Measurements from ENCODE around the gene KRT80. TPM values are rescaled to one million over a fixed set of nuclear protein-coding genes. Genes with fewer than 3 reads are reported as not detected.

Gene KRT80
- total and polyA plus RNA-seq, 2 of the 13 experiments (the other 11 are each of a cell fraction or from before 2014, with no cell fraction given), result 0.27 to 0.53 TPM

DNA sequence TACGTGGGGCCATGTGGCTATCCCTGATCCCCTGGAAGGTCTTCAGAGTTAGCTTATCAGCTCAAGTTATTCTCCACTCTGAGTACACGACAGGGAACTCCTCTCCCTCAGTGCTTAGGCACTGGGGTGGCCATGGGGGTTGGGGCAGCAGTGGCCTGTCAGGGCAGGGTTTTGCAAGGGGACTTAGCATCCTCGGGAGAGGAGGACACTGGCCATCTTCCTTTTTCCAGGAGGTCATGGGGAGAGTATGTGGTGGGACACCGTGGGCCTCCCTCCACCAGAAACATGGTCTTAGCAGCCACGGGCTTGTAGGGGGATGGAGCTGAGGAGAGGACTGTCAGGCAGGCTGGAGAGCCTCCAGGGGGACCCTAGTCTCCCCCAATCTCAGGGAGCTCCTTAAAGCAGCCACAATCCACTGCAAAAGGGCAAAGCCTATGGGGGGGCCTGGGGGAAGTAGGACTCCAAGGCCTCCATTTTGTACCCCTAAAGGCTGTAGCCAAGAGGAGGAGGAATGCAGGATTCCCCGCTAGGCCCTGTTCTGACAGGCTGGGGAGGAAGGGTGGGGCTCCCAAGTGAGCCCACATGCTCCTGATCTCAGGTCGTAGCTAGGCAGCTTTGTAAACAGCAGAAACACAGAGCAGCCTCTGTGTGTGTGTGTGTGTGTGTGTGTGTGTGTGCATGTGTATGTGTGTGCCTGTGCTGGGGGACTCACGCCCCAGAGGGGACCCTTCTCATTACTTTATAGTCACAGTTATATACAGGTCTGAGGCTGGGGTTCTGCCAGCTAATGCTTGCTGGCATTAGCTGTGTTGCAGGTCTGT lies 36.6 kb downstream of the KRT80 start:
- POLR2A ChIA-PET, result no interaction called here
- TF ChIP-seq ZNF20 (CRISPR knock-in tag; IDR thresholded peaks at IDR 0.05) (no peak), DMAP1 (CRISPR knock-in tag; IDR thresholded peaks at IDR 0.05) (no peak), MYC (CRISPR knock-in tag; IDR thresholded peaks at IDR 0.05; ENCODE audit: borderline replicate concordance) (no peak), JUND (CRISPR knock-in tag; IDR thresholded peaks at IDR 0.05) (no peak), AGO1 (IDR thresholded peaks at IDR 0.05; ENCODE audit: low read depth, low read length, poor library complexity, severe bottlenecking) (no peak), FOXO1 (CRISPR knock-in tag; IDR thresholded peaks at IDR 0.05) (no peak), ARNT2 (CRISPR knock-in tag; IDR thresholded peaks at IDR 0.05; ENCODE audit: low read depth) (no peak), ZNF44 (CRISPR knock-in tag; IDR thresholded peaks at IDR 0.05) (no peak), HMG20B (CRISPR knock-in tag; conservative IDR thresholded peaks at IDR 0.05) (no peak), HNRNPUL1 (IDR thresholded peaks at IDR 0.05; ENCODE audit: low read depth, low read length) (no peak), HNRNPLL (IDR thresholded peaks at IDR 0.05; ENCODE audit: low read depth, low read length, poor library complexity, severe bottlenecking) (no peak), ZNF235 (CRISPR knock-in tag; IDR thresholded peaks at IDR 0.05; ENCODE audit: borderline replicate concordance) (no peak)
- TF ChIP-seq, protein P1, sequence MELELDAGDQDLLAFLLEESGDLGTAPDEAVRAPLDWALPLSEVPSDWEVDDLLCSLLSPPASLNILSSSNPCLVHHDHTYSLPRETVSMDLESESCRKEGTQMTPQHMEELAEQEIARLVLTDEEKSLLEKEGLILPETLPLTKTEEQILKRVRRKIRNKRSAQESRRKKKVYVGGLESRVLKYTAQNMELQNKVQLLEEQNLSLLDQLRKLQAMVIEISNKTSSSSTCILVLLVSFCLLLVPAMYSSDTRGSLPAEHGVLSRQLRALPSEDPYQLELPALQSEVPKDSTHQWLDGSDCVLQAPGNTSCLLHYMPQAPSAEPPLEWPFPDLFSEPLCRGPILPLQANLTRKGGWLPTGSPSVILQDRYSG (CRISPR knock-in tag; IDR thresholded peaks at IDR 0.05), result no peak
- TF ChIP-seq, protein P2, sequence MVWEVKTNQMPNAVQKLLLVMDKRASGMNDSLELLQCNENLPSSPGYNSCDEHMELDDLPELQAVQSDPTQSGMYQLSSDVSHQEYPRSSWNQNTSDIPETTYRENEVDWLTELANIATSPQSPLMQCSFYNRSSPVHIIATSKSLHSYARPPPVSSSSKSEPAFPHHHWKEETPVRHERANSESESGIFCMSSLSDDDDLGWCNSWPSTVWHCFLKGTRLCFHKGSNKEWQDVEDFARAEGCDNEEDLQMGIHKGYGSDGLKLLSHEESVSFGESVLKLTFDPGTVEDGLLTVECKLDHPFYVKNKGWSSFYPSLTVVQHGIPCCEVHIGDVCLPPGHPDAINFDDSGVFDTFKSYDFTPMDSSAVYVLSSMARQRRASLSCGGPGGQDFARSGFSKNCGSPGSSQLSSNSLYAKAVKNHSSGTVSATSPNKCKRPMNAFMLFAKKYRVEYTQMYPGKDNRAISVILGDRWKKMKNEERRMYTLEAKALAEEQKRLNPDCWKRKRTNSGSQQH (CRISPR knock-in tag; IDR thresholded peaks at IDR 0.05; ENCODE audit: low read depth), result no peak
- TF ChIP-seq, protein P3, sequence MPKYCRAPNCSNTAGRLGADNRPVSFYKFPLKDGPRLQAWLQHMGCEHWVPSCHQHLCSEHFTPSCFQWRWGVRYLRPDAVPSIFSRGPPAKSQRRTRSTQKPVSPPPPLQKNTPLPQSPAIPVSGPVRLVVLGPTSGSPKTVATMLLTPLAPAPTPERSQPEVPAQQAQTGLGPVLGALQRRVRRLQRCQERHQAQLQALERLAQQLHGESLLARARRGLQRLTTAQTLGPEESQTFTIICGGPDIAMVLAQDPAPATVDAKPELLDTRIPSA (CRISPR knock-in tag; IDR thresholded peaks at IDR 0.05; ENCODE audit: borderline replicate concordance), result no peak
- intact Hi-C loops (cut with micrococcal nuclease; ENCODE audit: unreplicated experiment), result no loop called here
- Histone ChIP-seq H3K4me1 (ENCODE audit: insufficient read depth, low read length) (no peaks in the 10 kb centered on the region), H3K4me3 (replicated peaks in 1 of 3; ENCODE audit: insufficient read depth in 1 of 3, low read depth in 2 of 3, low read length in 3 of 3) (no peak overlapping the region), H3K36me3 (replicated peaks in 1 of 2; ENCODE audit: control insufficient read depth in 1 of 2, insufficient read depth in 2 of 2, low read length in 2 of 2) (no peaks in the 10 kb centered on the region), H3K79me2 (ENCODE audit: insufficient read depth, low read length) (no peaks in the 10 kb centered on the region), H3K27me3 (ENCODE audit: control insufficient read depth in 1 of 2, insufficient read depth in 2 of 2, low read length in 2 of 2) (no peaks in the 10 kb centered on the region), H3K9me3 (ENCODE audit: low read length) (no peaks in the 10 kb centered on the region), H3K27ac (ENCODE audit: extremely low read length, insufficient read depth, low read length) (no peak overlapping the region), H3K4me2 (ENCODE audit: low read depth, low read length) (no peak overlapping the region), H3K9ac (ENCODE audit: insufficient read depth, low read depth, low read length) (no peak overlapping the region), H2AFZ (ENCODE audit: low read length) (no peak overlapping the region), H4K20me1 (ENCODE audit: insufficient read depth, low read length) (no peaks in the 10 kb centered on the region)
- 0% methylated on average over 2 of the region's 8 CpGs for WGBS (ENCODE audit: low lambda C conversion rate)
- CTCF ChIA-PET (ENCODE audit: low intra/inter-chr PET ratio, low total read pairs), result interaction anchor here (2.7 kb wide), 1 partner anchor 172 kb away, joined by 45 read pairs; no protein-coding TSS in a partner anchor
- no TSS peak for BruUV-seq (replicated peaks)
- in situ Hi-C loops (cut with HindIII; ENCODE audit: extremely low pct_ligation_motif_present, low pct_unique_long_range_greater_than_20kb), result no loop called here
- ATAC-seq, result no peak
- DNase-seq (ENCODE audit: low spot score), result no peak
- FAIRE-seq, result no peak
